ENCODE measurements around the gene LMO7. TPM values are rescaled to one million over a fixed set of nuclear protein-coding genes. Genes with fewer than 3 reads are reported as not detected.

The LMO7 gene
- total RNA-seq, 1 experiment from 2014 or later: 20.4 TPM

DNA sequence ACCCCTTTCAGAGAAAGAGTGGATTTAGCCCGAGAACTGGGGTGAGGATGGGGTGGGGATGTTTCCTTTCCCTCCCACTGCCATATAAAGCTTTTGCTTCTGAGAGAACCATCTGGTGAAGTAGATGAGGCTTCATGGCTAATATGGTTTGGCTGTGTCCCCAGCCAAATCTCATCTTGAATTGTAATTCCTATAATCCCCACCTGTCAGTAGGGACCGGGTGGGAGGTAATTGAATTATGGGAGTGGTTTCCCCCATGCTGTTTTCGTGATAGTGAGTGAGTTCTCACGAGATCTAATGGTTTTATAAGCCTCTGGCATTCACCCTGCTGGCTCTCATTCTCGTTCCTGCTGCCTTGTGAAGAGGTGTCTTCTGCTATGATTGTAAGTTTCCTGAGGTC lies 270.9 kb downstream of the LMO7 start:
- DNase-seq: no peak
- Histone ChIP-seq H3K9ac (ENCODE audit: extremely low read depth, insufficient read length, low read length) (no peak overlapping the region), H3K27me3 (ENCODE audit: insufficient read depth, low read length) (no peaks in the 10 kb centered on the region), H3K79me1 (ENCODE audit: insufficient read depth, low read depth, low read length, poor library complexity, severe bottlenecking) (no peaks in the 10 kb centered on the region), H3K27ac (ENCODE audit: insufficient read length, low read depth, low read length) (no peak overlapping the region), H3K9me3 (ENCODE audit: control insufficient read depth, low read depth, low read length) (no peaks in the 10 kb centered on the region), H2BK12ac (ENCODE audit: insufficient read length, low read depth, low read length) (no peak overlapping the region), H2AK5ac (ENCODE audit: insufficient read length, low read length) (no peak overlapping the region), H3K79me2 (ENCODE audit: insufficient read depth, low read length) (no peaks in the 10 kb centered on the region), H4K20me1 (ENCODE audit: control insufficient read depth, insufficient read depth, insufficient read length) (no peaks in the 10 kb centered on the region), H2BK120ac (ENCODE audit: low read depth, low read length, poor library complexity, severe bottlenecking) (no peak overlapping the region), H3K4ac (ENCODE audit: low read depth, low read length) (no peak overlapping the region), H3K56ac (ENCODE audit: insufficient read length, low read depth, low read length) (no peak overlapping the region), H3K4me2 (ENCODE audit: insufficient read depth, insufficient read length, low read length) (no peak overlapping the region), H3K23ac (ENCODE audit: insufficient read length, low read depth, low read length) (no peak overlapping the region), H3K4me1 (ENCODE audit: insufficient read depth, low read length) (no peaks in the 10 kb centered on the region), H2BK5ac (ENCODE audit: insufficient read length, low read length) (no peak overlapping the region), H2AFZ (ENCODE audit: low read length) (no peak overlapping the region), H2BK15ac (ENCODE audit: low read depth, low read length) (no peak overlapping the region), H3K18ac (ENCODE audit: insufficient read length, low read depth, low read length) (no peak overlapping the region), H3T11ph (ENCODE audit: low read length) (no peak overlapping the region), H4K5ac (ENCODE audit: insufficient read length, low read depth, low read length) (no peak overlapping the region), H4K91ac (ENCODE audit: insufficient read length, low read depth, low read length) (no peak overlapping the region), H2BK20ac (ENCODE audit: low read depth, low read length, poor library complexity, severe bottlenecking) (no peak overlapping the region), H3K14ac (ENCODE audit: insufficient read depth, low read length) (no peak overlapping the region), H4K8ac (replicated peaks; ENCODE audit: insufficient read length, low read depth, low read length) (no peak overlapping the region), H3K23me2 (ENCODE audit: insufficient read length, low read depth, low read length, poor library complexity, severe bottlenecking) (no peaks in the 10 kb centered on the region)
- WGBS (ENCODE audit: extremely low coverage, insufficient read length, low lambda C conversion rate): no CpG with 5 or more reads among the region's 5 CpGs
- Mint-ChIP-seq H3K9me3 (no peaks in the 10 kb centered on the region), H3K4me1 (peaks cover 20 to 31% of the 10 kb centered on the region in 2 experiments), H3K36me3 (ENCODE audit: insufficient read depth in 1 of 3, low read depth in 3 of 3) (no peaks in the 10 kb centered on the region), H3K27ac (peak overlapping the region in 1 of 3 experiments; percentile 55; a peak in 1 of 7 replicates), H3K4me3 (no peak overlapping the region; a peak in 1 of 5 replicates), H3K27me3 (ENCODE audit: low read depth) (no peaks in the 10 kb centered on the region)
- TF ChIP-seq CTCF (conservative IDR thresholded peaks at IDR 0.05): no peak
